NCI-H187 treated with DMSO at 0.1 percent for 48 hours (cell line): Measurements from ENCODE around the gene NLRP9.

Source experiments
- DNase-seq: peaks from one replicate; lab custom pipeline; 2025; lab: John Stamatoyannopoulos, UW

Gene NLRP9

GRCh38 chr19:55703790-55704215 is 34.4 kb downstream of the NLRP9 start:
- DNase-seq: no peak

GRCh38 chr19:55702131-55702627 is 36.0 kb downstream of the NLRP9 start:
- DNase-seq: no peak

GRCh38 chr19:55700813-55701212 is 37.4 kb downstream of the NLRP9 start:
- DNase-seq: no peak

DNA sequence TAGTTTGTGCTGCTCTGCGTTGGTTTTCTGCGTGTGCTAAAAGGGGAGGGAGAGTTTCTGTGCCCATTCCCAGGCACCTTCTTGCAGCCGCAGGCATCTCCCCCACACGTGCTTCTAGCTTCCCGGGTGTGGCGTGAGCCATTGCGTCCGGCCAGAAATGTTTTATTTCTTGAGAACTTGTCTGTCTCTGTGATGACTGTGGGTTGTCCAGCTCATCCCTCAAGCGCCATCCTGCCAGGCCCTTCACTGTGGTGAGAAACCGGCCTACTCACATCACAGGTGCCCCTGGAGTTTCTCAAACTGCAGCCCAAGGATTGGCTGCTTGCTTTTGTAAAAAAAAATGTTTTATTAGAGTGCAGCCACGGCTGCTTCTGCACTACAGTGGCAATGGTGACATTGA is 39.0 kb downstream of the NLRP9 start:
- no peak for DNase-seq

DNA sequence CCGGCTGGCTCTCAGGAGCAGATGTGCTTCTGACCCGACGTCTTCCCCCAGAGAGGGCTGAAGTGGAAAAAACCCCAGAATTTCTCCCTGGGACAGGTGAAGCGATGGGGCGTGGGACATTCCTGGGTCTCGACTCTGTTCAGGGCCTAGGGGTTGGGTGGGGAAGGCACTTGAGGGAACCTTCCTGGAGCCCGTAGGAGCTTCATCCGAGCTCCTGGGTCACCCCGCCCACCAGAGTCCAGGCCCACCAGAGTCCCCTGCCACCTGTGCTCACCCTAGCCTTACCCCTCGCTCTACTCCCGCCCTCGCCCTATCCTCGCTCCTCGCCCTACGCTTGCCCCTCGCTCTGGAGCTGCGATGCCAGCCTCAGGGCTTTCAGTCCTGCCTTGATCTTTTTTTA is 39.9 kb downstream of the NLRP9 start:
- no peak for DNase-seq

GRCh38 chr19:55697698-55698097 is 40.5 kb downstream of the NLRP9 start:
- DNase-seq: no peak

GRCh38 chr19:55697069-55697440 is 41.1 kb downstream of the NLRP9 start:
- DNase-seq: no peak

DNA sequence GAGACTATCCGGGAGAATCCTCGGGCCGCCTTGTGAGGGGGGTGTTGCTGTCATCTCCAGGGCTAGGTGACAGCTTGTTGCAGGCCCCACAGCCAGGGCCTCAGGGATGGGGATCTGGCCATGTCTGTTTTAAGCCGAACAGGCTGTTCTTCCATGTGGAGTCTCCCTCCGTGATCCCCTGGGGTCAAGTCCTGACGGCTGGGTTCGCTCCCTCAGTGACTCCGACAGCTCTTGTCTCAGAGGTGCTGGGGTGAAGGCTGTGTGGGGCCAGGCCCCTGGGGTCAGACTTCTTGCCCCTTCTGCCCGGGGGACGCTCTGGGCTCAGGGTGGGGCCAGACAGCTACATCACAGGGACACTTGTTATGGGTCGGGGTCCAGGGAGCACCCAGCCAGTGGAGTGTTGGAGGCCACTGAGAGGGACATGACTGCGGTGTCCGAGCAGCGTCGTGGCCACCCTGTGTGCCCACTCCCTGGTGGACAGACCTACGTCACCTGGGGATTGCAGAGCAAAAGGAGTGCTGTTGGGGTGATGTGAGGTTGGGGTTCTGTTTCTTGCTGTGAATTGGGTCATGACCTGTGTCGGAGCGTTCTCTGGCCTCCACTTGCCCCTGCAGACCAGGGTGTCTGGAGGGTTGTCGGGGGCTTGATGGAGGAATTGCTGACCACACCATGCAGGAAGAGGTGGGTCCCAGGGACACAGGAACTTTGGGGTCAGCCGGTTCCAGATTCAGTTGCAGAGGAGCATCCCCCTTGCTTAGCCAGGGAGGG is 41.7 kb downstream of the NLRP9 start:
- no peak for DNase-seq

GRCh38 chr19:55695511-55696290 is 42.5 kb downstream of the NLRP9 start:
- no peak for DNase-seq

DNA sequence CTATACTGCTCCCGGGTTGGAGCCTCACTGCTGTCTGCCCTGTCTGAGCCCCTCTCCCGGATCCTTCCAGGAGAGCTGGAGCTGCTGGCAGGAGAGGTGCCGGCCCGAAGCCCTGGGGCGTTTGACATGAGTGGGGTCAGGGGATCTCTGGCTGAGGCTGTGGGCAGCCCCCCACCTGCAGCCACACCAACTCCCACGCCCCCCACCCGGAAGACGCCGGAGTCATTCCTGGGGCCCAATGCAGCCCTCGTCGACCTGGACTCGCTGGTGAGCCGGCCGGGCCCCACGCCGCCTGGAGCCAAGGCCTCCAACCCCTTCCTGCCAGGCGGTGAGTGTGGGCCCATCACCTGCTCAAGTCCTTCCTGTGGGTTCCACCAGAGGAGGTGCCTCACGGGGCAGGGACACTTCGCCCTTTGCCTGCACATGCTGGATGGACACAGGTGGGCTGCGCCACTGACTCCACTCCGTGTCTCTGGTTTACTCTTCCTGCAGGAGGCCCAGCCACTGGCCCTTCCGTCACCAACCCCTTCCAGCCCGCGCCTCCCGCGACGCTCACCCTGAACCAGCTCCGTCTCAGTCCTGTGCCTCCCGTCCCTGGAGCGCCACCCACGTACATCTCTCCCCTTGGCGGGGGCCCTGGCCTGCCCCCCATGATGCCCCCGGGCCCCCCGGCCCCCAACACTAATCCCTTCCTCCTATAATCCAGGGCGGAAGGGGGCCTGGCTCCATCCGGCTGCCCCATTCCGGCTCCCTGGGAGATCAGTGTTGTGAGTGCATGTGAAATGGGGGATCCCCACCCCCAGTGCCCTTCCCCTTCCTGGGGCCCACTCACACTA is 43.3 kb downstream of the NLRP9 start:
- no peak for DNase-seq

DNA sequence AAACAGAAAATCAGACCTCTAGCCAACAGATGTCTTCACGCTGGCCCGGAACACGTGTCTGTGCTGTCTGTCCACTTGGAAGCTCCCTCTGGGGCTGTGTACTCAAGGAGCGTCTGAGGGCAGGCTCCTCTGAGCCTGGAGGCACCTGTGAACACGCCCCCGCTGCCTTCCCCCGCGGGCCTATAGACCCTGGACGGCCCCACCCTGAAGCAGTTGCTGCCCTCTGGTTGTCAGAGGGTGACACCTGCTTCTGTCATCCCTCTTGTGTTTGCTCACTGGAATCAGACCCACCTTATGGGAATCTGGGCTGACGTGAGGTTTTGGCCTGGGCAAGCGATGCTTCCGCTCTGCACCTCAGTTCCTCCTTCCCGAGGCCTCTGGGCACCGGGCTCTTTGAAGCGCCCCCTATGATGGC is 44.0 kb downstream of the NLRP9 start:
- no peak for DNase-seq

DNA sequence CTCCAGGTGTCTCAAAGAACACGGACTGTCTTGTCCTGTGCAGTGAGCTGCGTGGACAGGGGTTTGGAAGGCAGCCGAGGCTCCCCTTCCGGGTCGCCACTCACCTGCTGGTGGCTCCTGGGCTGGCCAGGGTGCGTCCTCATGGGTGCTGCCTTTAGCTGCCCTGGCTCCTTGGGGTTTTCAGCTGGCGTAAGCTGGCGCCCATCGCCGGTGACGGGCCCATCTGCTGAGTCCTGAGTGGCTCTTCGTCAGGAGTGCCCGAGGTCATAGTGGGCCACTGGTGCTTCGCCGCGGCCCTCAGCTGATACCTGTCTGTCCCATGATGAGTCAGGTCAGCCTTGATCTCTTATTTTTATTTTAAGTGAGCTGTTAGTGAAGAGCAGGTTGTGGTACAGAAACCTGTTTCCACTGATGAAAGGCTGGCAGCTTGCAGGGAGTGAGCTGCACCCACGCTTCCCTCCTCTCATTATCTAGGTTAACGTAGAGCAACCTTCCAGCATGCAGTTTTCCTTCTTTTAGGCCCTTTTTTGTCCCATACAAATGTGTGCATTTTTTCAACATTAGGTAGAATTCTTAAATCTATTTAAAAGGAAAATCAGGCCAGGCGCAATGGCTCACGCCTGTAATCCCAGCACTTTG is 44.7 kb downstream of the NLRP9 start:
- DNase-seq: no peak

DNA sequence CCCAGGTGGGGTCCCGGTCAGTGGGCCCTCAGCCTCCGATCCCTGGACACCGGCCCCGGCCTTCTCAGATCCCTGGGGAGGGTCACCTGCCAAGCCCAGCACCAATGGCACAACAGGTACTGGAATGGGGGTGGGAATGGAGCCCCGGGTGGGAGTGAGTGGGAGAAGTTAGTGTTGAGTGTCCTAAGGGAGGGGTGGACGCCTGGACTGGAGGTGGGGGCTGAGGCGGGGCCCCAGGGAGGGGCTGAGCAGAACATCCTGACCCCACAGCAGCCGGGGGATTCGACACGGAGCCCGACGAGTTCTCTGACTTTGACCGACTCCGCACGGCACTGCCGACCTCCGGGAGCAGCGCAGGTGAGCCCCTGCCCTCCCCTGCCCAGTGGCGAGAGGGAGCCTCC is 45.5 kb downstream of the NLRP9 start:
- no peak for DNase-seq

DNA sequence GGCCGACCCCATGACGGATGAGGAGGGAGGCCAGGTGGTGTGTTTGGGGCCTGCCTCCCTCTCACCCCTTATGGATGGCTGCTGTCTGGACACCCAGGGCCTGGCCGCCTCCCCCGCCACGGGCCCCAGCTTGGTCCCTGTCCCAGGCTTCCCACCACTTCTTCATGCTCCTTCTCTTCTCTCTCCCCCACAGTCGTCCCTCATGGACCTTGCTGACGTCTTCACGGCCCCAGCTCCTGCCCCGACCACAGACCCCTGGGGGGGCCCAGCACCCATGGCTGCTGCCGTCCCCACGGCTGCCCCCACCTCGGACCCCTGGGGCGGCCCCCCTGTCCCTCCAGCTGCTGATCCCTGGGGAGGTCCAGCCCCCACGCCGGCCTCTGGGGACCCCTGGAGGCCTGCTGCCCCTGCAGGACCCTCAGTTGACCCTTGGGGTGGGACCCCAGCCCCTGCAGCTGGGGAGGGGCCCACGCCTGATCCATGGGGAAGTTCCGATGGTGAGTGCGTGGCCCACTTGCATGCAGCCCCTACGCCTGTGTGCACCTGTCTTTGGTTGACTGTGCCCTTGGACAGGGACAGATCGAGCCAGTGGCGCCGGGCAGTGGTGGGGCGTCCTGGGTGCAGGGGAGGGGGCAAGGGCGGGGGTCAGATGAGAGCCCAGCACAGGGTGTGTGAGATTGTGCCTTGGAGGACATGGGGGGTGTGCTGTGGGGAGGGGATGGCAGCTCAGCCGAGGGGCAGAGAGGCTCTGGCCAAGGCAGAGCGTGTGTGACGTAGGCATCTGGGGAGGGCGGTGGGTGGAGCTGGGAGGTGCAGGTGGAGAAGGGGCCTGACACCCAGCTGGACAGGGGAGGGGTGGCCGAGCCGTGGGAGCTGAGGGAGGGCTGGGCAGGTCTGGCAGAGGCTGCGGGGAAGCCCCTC is 46.4 kb downstream of the NLRP9 start:
- no peak for DNase-seq

GRCh38 chr19:55690769-55691545 is 47.2 kb downstream of the NLRP9 start:
- DNase-seq: no peak

DNA sequence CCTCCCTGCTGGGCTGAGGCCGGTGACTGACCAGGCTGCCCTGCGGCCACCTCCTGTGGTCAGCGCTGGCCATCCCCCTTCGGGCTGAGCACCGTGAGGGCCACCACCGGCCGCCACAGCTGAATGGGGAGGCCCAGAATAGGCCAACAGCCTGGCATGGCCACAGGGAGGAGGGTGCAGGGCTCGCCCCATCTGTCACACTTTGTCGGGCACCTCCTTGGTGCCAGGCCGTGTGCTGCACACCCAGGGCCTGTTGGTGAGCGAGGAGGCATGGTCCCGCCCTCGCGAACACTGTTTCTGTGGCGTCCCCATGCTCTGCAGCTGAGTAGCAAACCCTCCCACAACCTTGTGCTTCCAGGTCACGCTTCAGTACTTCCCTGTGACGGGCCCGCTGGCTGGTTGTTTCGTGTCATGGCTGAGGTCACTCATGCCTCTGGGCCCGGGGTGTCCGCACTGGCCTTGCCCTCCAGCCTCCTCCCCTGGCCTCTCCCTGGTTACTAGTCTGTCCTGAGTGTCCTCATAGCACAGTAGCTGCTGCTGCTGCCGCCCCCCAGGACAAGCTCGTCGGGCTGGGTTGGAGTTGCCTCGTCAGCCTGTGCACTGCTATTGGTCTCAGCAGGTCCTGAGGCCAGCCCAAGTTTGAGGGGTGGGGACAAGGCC is 48.0 kb downstream of the NLRP9 start:
- DNase-seq: no peak

DNA sequence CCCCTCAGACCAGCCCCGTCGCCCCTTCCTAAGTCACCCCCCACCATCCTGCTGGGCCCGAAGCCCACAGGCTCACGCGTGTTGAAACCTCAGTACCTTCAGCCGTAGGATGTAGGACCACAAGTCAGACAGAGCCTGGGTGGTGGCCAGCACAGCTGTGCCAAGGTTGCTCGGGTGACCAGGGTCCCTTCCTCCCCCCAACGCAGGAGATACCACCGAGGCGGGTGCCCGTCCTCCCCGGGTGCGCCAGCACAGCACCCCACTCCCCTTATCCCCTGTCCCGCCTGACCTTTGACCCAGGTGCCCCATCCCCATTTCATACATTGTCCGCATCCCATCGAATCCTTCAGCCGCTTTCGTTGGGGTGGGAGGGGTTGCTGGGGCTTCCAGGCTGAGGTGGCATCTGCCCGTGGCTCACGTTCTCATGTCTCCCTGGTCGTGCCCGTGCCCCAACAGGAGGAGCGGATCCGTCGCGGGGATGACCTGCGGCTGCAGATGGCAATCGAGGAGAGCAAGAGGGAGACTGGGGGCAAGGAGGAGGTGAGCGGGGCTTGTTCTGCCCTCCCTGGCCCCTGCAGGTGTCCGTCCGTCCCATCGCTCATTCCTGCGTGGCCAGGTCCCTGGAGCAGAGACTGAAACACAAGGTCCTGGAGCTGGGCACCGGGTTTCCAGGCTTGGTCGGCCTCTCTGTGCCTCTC is 48.6 kb downstream of the NLRP9 start:
- DNase-seq: no peak

DNA sequence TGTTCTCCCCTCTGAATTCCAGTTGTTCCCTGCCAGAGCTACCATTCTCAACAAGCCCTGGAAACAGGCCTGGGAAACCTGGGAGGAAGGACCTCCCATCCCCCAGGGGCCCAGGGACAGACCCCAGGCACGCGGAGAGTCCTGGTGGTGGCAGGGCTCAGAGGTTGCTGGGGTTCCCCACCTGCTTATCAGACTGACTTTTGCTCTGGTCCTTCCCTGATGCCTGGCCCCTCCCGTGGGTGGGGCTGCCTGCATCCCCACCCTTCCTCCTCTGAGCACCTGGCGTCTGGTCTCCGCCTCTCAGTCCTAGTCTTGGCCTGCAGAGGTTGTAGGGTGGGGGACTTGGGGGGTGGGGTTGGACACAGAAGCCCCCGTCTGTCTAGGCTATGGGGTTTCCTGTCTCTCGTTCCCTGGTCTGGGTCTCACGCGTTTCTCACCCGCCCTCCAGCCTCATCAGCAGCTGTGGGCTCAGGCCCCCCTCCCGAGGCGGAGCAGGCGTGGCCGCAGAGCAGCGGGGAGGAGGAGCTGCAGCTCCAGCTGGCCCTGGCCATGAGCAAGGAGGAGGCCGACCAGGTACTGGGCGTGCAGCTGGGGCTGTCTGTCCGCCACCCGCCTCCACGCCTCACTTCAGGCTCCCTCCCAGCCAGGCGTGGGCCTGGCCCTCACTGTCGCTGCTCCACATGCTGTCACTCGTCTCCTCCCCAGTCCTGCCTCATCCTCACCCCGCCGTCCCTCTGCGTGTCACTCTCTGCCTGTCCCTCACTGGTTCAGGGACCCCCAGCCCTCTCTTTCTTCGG is 49.6 kb downstream of the NLRP9 start:
- peak; percentile 48 for DNase-seq
